ENCODE measurements around the gene KCNB1. TPM values are rescaled to one million over a fixed set of nuclear protein-coding genes. Genes with fewer than 3 reads are reported as not detected.

KCNB1 gene
- total RNA-seq, 2 experiments from 2014 or later, result not detected

- H3K9me3 Mint-ChIP-seq (ENCODE audit: low read depth), result no peaks in the 10 kb centered on the region
- ATAC-seq (no peak), DNase-seq (no peak)
- H3K4me1 Mint-ChIP-seq, result no peaks in the 10 kb centered on the region
- no peak overlapping the region for H3K4me3 Mint-ChIP-seq
- intact Hi-C loops (cut with DNase I, micrococcal nuclease), result no loop called here
- peaks cover 35% of the 10 kb centered on the region for H3K27me3 Mint-ChIP-seq
- no peaks in the 10 kb centered on the region for H3K36me3 Mint-ChIP-seq (ENCODE audit: low read depth)
- ChIA-PET CTCF (no interaction called here), POLR2A (no interaction called here)
- H3K27ac Mint-ChIP-seq, result no peak overlapping the region
Observed at GRCh38 chr20:49450281-49450721, 32.2 kb downstream of the KCNB1 start.

- ATAC-seq, result no peak
Observed at GRCh38 chr20:49448917-49449316, 33.6 kb downstream of the KCNB1 start.

GRCh38 chr20:49447946-49448809 lies 34.3 kb downstream of the KCNB1 start:
- POLR2A ChIA-PET, result no interaction called here
- DNase-seq, result no peak
- peaks cover 35% of the 10 kb centered on the region for H3K27me3 Mint-ChIP-seq
- no peak overlapping the region for H3K27ac Mint-ChIP-seq
- CTCF ChIA-PET, result interaction anchor here (0.6 to 1.0 kb wide), 2 partner anchors 86 to 114 kb away, joined by 3 read pairs; no protein-coding TSS in a partner anchor
- ATAC-seq, result no peak
- H3K9me3 Mint-ChIP-seq (ENCODE audit: low read depth), result no peaks in the 10 kb centered on the region
- intact Hi-C loops (cut with DNase I, micrococcal nuclease), result no loop called here
- no peaks in the 10 kb centered on the region for H3K4me1 Mint-ChIP-seq
- H3K36me3 Mint-ChIP-seq (ENCODE audit: low read depth), result no peaks in the 10 kb centered on the region
- no peak overlapping the region for H3K4me3 Mint-ChIP-seq

More at GRCh38 chr20:49448917-49449316, 33.6 kb downstream of the KCNB1 start:
- DNase-seq, result no peak
- no peaks in the 10 kb centered on the region for H3K4me1 Mint-ChIP-seq
- no peak overlapping the region for H3K4me3 Mint-ChIP-seq
- CTCF ChIA-PET, result interaction anchor here (1.0 kb wide), 1 partner anchor 86 kb away, joined by 3 read pairs; no protein-coding TSS in a partner anchor
- intact Hi-C loops (cut with DNase I, micrococcal nuclease), result no loop called here
- no peaks in the 10 kb centered on the region for H3K9me3 Mint-ChIP-seq (ENCODE audit: low read depth)
- peaks cover 35% of the 10 kb centered on the region for H3K27me3 Mint-ChIP-seq
- POLR2A ChIA-PET, result interaction anchor here (0.6 kb wide), 1 partner anchor 26 kb away, joined by 3 read pairs; no protein-coding TSS in a partner anchor
- H3K36me3 Mint-ChIP-seq (ENCODE audit: low read depth), result no peaks in the 10 kb centered on the region
- H3K27ac Mint-ChIP-seq, result no peak overlapping the region

- DNase-seq (no peak), ATAC-seq (no peak)
- CTCF ChIA-PET, result interaction anchor here (0.6 kb wide), 1 partner anchor 440 kb away, joined by 3 read pairs; no protein-coding TSS in a partner anchor
- Mint-ChIP-seq H3K27ac (no peak overlapping the region), H3K36me3 (ENCODE audit: low read depth) (no peaks in the 10 kb centered on the region), H3K4me3 (no peak overlapping the region), H3K9me3 (ENCODE audit: low read depth) (no peaks in the 10 kb centered on the region), H3K4me1 (no peaks in the 10 kb centered on the region), H3K27me3 (peaks cover 33% of the 10 kb centered on the region)
- intact Hi-C loops (cut with DNase I, micrococcal nuclease), result no loop called here
- POLR2A ChIA-PET, result no interaction called here
Observed at GRCh38 chr20:49447364-49447763, 35.1 kb downstream of the KCNB1 start.

- intact Hi-C loops (cut with DNase I, micrococcal nuclease), result no loop called here
- H3K4me1 Mint-ChIP-seq, result no peaks in the 10 kb centered on the region
- H3K4me3 Mint-ChIP-seq, result no peak overlapping the region
- DNase-seq (no peak), ATAC-seq (no peak)
- H3K9me3 Mint-ChIP-seq (ENCODE audit: low read depth), result no peaks in the 10 kb centered on the region
- no peaks in the 10 kb centered on the region for H3K36me3 Mint-ChIP-seq (ENCODE audit: low read depth)
- peaks cover 32% of the 10 kb centered on the region for H3K27me3 Mint-ChIP-seq
- CTCF ChIA-PET, result interaction anchor here (0.6 kb wide), 1 partner anchor 440 kb away, joined by 3 read pairs; no protein-coding TSS in a partner anchor
- POLR2A ChIA-PET, result no interaction called here
- H3K27ac Mint-ChIP-seq, result no peak overlapping the region
Observed at GRCh38 chr20:49446808-49447207, 35.7 kb downstream of the KCNB1 start.

GRCh38 chr20:49446080-49446479 lies 36.4 kb downstream of the KCNB1 start:
- ATAC-seq (no peak), DNase-seq (no peak)
- Mint-ChIP-seq H3K27ac (no peak overlapping the region), H3K27me3 (peaks cover 32% of the 10 kb centered on the region), H3K4me1 (no peaks in the 10 kb centered on the region), H3K4me3 (no peak overlapping the region), H3K36me3 (ENCODE audit: low read depth) (no peaks in the 10 kb centered on the region), H3K9me3 (ENCODE audit: low read depth) (no peaks in the 10 kb centered on the region)
- intact Hi-C loops (cut with DNase I, micrococcal nuclease), result no loop called here
- CTCF ChIA-PET, result interaction anchor here (0.6 kb wide), 1 partner anchor 294 kb away, joined by 6 read pairs; no protein-coding TSS in a partner anchor
- POLR2A ChIA-PET, result no interaction called here

GRCh38 chr20:49445176-49445575 lies 37.3 kb downstream of the KCNB1 start:
- no peaks in the 10 kb centered on the region for H3K4me1 Mint-ChIP-seq
- H3K4me3 Mint-ChIP-seq, result no peak overlapping the region
- no peaks in the 10 kb centered on the region for H3K9me3 Mint-ChIP-seq (ENCODE audit: low read depth)
- intact Hi-C loops (cut with DNase I, micrococcal nuclease), result no loop called here
- H3K27me3 Mint-ChIP-seq, result peaks cover 26% of the 10 kb centered on the region
- ATAC-seq (no peak), DNase-seq (no peak)
- ChIA-PET POLR2A (no interaction called here), CTCF (no interaction called here)
- H3K27ac Mint-ChIP-seq, result no peak overlapping the region
- no peaks in the 10 kb centered on the region for H3K36me3 Mint-ChIP-seq (ENCODE audit: low read depth)

- Mint-ChIP-seq H3K4me3 (no peak overlapping the region), H3K27ac (no peak overlapping the region), H3K4me1 (no peaks in the 10 kb centered on the region), H3K27me3 (peaks cover 27% of the 10 kb centered on the region), H3K36me3 (ENCODE audit: low read depth) (no peaks in the 10 kb centered on the region), H3K9me3 (ENCODE audit: low read depth) (no peaks in the 10 kb centered on the region)
- ATAC-seq (no peak), DNase-seq (no peak)
- CTCF ChIA-PET, result no interaction called here
- POLR2A ChIA-PET, result no interaction called here
- intact Hi-C loops (cut with DNase I, micrococcal nuclease), result no loop called here
Observed at GRCh38 chr20:49444553-49444990, 37.9 kb downstream of the KCNB1 start.

GRCh38 chr20:49437057-49437456 lies 45.4 kb downstream of the KCNB1 start:
- ATAC-seq (no peak), DNase-seq (no peak)
- Mint-ChIP-seq H3K9me3 (ENCODE audit: low read depth) (no peaks in the 10 kb centered on the region), H3K27me3 (peaks cover 17% of the 10 kb centered on the region), H3K4me1 (no peaks in the 10 kb centered on the region), H3K4me3 (no peak overlapping the region), H3K36me3 (ENCODE audit: low read depth) (no peaks in the 10 kb centered on the region), H3K27ac (no peak overlapping the region)
- ChIA-PET CTCF (interaction anchor here (0.6 to 1.3 kb wide), 2 partner anchors 11 to 71 kb away, joined by 3 read pairs; no protein-coding TSS in a partner anchor), POLR2A (no interaction called here)
- intact Hi-C loops (cut with DNase I, micrococcal nuclease), result no loop called here

GRCh38 chr20:49435639-49436038 lies 46.8 kb downstream of the KCNB1 start:
- Mint-ChIP-seq H3K36me3 (ENCODE audit: low read depth) (no peaks in the 10 kb centered on the region), H3K27me3 (peaks cover 19% of the 10 kb centered on the region), H3K9me3 (ENCODE audit: low read depth) (no peaks in the 10 kb centered on the region), H3K4me3 (no peak overlapping the region), H3K27ac (no peak overlapping the region), H3K4me1 (no peaks in the 10 kb centered on the region)
- ATAC-seq, result no peak
- DNase-seq, result no peak
- POLR2A ChIA-PET, result interaction anchor here (0.6 kb wide), 1 partner anchor 65 kb away, joined by 7 read pairs; no protein-coding TSS in a partner anchor
- intact Hi-C loops (cut with DNase I, micrococcal nuclease), result no loop called here
- CTCF ChIA-PET, result interaction anchor here (0.7 to 1.3 kb wide), 2 partner anchors 9 to 13 kb away, joined by 3 read pairs; no protein-coding TSS in a partner anchor

- H3K27ac Mint-ChIP-seq, result no peak overlapping the region
- intact Hi-C loops (cut with DNase I, micrococcal nuclease), result no loop called here
- ChIA-PET CTCF (interaction anchor here (0.6 to 0.7 kb wide), 2 partner anchors 24 to 306 kb away, joined by 3 to 4 read pairs; no protein-coding TSS in a partner anchor), POLR2A (no interaction called here)
- H3K27me3 Mint-ChIP-seq, result peaks cover 14% of the 10 kb centered on the region
- H3K9me3 Mint-ChIP-seq (ENCODE audit: low read depth), result no peaks in the 10 kb centered on the region
- DNase-seq, result no peak
- no peaks in the 10 kb centered on the region for H3K36me3 Mint-ChIP-seq (ENCODE audit: low read depth)
- no peak overlapping the region for H3K4me3 Mint-ChIP-seq
- ATAC-seq, result no peak
- no peaks in the 10 kb centered on the region for H3K4me1 Mint-ChIP-seq
Observed at GRCh38 chr20:49433333-49433732, 49.1 kb downstream of the KCNB1 start.

- intact Hi-C loops (cut with DNase I, micrococcal nuclease), result no loop called here
- H3K27me3 Mint-ChIP-seq, result peaks cover 12% of the 10 kb centered on the region
- POLR2A ChIA-PET, result no interaction called here
- no peak overlapping the region for H3K27ac Mint-ChIP-seq
- H3K36me3 Mint-ChIP-seq (ENCODE audit: low read depth), result no peaks in the 10 kb centered on the region
- no peak overlapping the region for H3K4me3 Mint-ChIP-seq
- no peak for DNase-seq
- no peaks in the 10 kb centered on the region for H3K9me3 Mint-ChIP-seq (ENCODE audit: low read depth)
- CTCF ChIA-PET, result no interaction called here
- H3K4me1 Mint-ChIP-seq, result no peaks in the 10 kb centered on the region
- ATAC-seq, result no peak
Observed at GRCh38 chr20:49432550-49432949, 49.9 kb downstream of the KCNB1 start.
